Measurements from ENCODE around the gene SLC37A2.

SLC37A2 gene

DNA sequence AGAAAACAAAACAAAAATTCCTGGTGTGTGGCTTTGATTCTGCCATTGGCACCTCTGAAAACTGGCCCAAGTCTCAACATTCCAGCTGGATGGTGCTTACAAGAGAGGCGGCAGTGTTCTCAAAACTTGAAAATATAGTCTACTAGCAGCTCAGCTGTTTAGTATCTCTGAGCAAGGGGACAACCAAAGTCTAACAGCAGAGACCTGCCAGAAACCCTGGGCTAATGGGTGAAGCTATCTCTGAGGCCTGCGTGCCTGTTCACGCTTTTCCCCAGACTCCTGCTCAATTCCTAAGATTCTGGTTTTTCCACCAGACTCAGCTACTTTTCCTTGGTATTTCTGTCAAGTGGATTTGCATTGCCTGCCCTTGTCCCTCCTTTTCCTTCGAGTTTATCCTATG, 30.4 kb downstream of the SLC37A2 start:
- no peak for TF ChIP-seq CEBPB (IDR thresholded peaks at IDR 0.05)
- TF ChIP-seq NFIC (IDR thresholded peaks at IDR 0.05) = no peak
- TF ChIP-seq, protein P1, sequence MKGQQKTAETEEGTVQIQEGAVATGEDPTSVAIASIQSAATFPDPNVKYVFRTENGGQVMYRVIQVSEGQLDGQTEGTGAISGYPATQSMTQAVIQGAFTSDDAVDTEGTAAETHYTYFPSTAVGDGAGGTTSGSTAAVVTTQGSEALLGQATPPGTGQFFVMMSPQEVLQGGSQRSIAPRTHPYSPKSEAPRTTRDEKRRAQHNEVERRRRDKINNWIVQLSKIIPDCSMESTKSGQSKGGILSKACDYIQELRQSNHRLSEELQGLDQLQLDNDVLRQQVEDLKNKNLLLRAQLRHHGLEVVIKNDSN (IDR thresholded peaks at IDR 0.05) = no peak
- no peak for TF ChIP-seq RAD21 (IDR thresholded peaks at IDR 0.05; ENCODE audit: low read depth)

GRCh38 chr11:125094731-125095130, 31.6 kb downstream of the SLC37A2 start:
- TF ChIP-seq FOXM1 (IDR thresholded peaks at IDR 0.05; ENCODE audit: borderline replicate concordance, low read depth) (no peak), TAF1 (IDR thresholded peaks at IDR 0.05; ENCODE audit: low read depth) (no peak), NFIC (IDR thresholded peaks at IDR 0.05) (no peak), CREB1 (IDR thresholded peaks at IDR 0.05; ENCODE audit: low read depth) (no peak), MAX (IDR thresholded peaks at IDR 0.05) (no peak), EP300 (IDR thresholded peaks at IDR 0.05; ENCODE audit: borderline replicate concordance) (no peak), ZBTB7A (IDR thresholded peaks at IDR 0.05; ENCODE audit: low read depth) (no peak), REST (IDR thresholded peaks at IDR 0.05; ENCODE audit: low read depth) (no peak), CEBPB (IDR thresholded peaks at IDR 0.05) (no peak)
- TF ChIP-seq, protein P1 (IDR thresholded peaks at IDR 0.05) = no peak

DNA sequence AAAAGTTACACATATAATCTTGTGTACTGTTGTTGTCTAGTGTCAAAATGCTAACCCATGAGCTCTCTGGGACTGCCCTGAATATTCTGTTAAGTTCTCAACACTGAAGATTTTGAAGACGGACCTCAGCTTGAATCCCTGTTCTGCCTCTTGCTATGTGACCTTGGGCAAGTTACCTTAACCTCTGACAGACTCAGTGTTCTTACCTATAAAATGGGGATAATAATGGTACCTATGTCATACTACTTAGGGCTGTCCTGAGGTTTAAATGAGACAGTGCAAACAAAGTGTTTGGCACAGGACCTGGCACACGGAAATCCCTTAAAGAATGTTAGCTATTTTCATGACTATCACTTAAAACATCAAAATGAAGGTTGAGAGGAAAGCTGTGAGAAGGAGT, 37.0 kb downstream of the SLC37A2 start:
- no peak for TF ChIP-seq RAD21 (IDR thresholded peaks at IDR 0.05; ENCODE audit: low read depth)
- TF ChIP-seq EP300 (IDR thresholded peaks at IDR 0.05; ENCODE audit: borderline replicate concordance) = no peak
- no peak for TF ChIP-seq CREB1 (IDR thresholded peaks at IDR 0.05; ENCODE audit: low read depth)
- TF ChIP-seq FOXM1 (IDR thresholded peaks at IDR 0.05; ENCODE audit: borderline replicate concordance, low read depth) = no peak
- no peak for TF ChIP-seq TEAD4 (IDR thresholded peaks at IDR 0.05)
- no peak for TF ChIP-seq TAF1 (IDR thresholded peaks at IDR 0.05; ENCODE audit: low read depth)
- TF ChIP-seq YY1 (IDR thresholded peaks at IDR 0.05; ENCODE audit: low read depth) = no peak
- TF ChIP-seq, protein P1 (IDR thresholded peaks at IDR 0.05) = no peak
- TF ChIP-seq ZBTB7A (IDR thresholded peaks at IDR 0.05; ENCODE audit: low read depth) = no peak
- no peak for TF ChIP-seq MAX (IDR thresholded peaks at IDR 0.05)
- TF ChIP-seq TCF12 (IDR thresholded peaks at IDR 0.05; ENCODE audit: low read depth) = no peak
- TF ChIP-seq REST (IDR thresholded peaks at IDR 0.05; ENCODE audit: low read depth) = no peak
- no peak for TF ChIP-seq EGR1 (IDR thresholded peaks at IDR 0.05)
- TF ChIP-seq CEBPB (IDR thresholded peaks at IDR 0.05) = no peak
- no peak for TF ChIP-seq NFIC (IDR thresholded peaks at IDR 0.05)

GRCh38 chr11:125101596-125101995, 38.5 kb downstream of the SLC37A2 start:
- no peak for TF ChIP-seq FOXM1 (IDR thresholded peaks at IDR 0.05; ENCODE audit: borderline replicate concordance, low read depth)
- TF ChIP-seq EGR1 (IDR thresholded peaks at IDR 0.05) = no peak

GRCh38 chr11:125102025-125102424, 38.9 kb downstream of the SLC37A2 start:
- TF ChIP-seq, protein P1 (IDR thresholded peaks at IDR 0.05) = no peak
- TF ChIP-seq TCF12 (IDR thresholded peaks at IDR 0.05; ENCODE audit: low read depth) (no peak), EP300 (IDR thresholded peaks at IDR 0.05; ENCODE audit: borderline replicate concordance) (no peak), MAX (IDR thresholded peaks at IDR 0.05) (no peak), CREB1 (IDR thresholded peaks at IDR 0.05; ENCODE audit: low read depth) (no peak)

DNA sequence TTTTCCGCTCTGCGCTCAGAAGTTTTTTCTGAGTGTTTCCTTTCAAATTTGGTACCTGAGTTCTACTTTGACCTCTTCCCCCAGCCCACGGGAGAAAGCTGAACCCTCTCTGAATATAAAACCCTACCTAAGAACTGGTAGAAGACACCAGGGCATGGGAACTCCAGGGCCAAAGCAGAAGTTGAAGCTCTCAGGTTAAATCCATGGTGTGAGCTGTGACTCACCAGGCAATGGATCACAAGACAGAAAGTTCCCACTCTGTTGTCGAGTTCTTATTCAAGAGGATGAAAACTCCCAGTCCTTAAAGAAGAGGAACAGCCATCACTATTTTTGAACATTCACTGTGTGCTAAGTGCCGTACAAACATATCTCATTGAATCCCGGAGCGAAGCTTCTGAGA, 39.4 kb downstream of the SLC37A2 start:
- TF ChIP-seq ZBTB7A (IDR thresholded peaks at IDR 0.05; ENCODE audit: low read depth) (no peak), NFIC (IDR thresholded peaks at IDR 0.05) (no peak), EGR1 (IDR thresholded peaks at IDR 0.05) (no peak), TEAD4 (IDR thresholded peaks at IDR 0.05) (no peak), CEBPB (IDR thresholded peaks at IDR 0.05) (no peak), TCF12 (IDR thresholded peaks at IDR 0.05; ENCODE audit: low read depth) (no peak), REST (IDR thresholded peaks at IDR 0.05; ENCODE audit: low read depth) (no peak), YY1 (IDR thresholded peaks at IDR 0.05; ENCODE audit: low read depth) (no peak), CREB1 (IDR thresholded peaks at IDR 0.05; ENCODE audit: low read depth) (no peak), MAX (IDR thresholded peaks at IDR 0.05) (no peak), TAF1 (IDR thresholded peaks at IDR 0.05; ENCODE audit: low read depth) (no peak), RAD21 (IDR thresholded peaks at IDR 0.05; ENCODE audit: low read depth) (no peak), FOXM1 (IDR thresholded peaks at IDR 0.05; ENCODE audit: borderline replicate concordance, low read depth) (no peak), EP300 (IDR thresholded peaks at IDR 0.05; ENCODE audit: borderline replicate concordance) (no peak)
- TF ChIP-seq, protein P1 (IDR thresholded peaks at IDR 0.05) = no peak

Measured in Ishikawa (cell line).